Loucy (cell line): ENCODE data around the gene UQCR11.
"Not testable (repeated sequence)": the region's sequence is repeated elsewhere in the genome, so short reads cannot be mapped to it uniquely, and the experiment has no call there.

ENCODE experiments used
- H2AFZ ChIP-seq: fragments of 200-600 bp; sonication (generic); 2 replicates; pipeline ENCODE4 v1.6.0; 2016; ENCODE audit warnings: antibody characterized with exemption, mild to moderate bottlenecking, low read length, moderate library complexity
- H3F3A ChIP-seq: fragments of 200-600 bp; 2 replicates; pipeline ENCODE4 v1.6.0; 2016; ENCODE audit warnings: antibody characterized with exemption, low read depth, mild to moderate bottlenecking
- H3K27me3 ChIP-seq: fragments of 200-600 bp; sonication (generic); 2 replicates; pipeline ENCODE4 v1.6.1; 2014; ENCODE audit warnings: low read length, mild to moderate bottlenecking; ENCODE audit not compliant: insufficient read depth, poor library complexity, severe bottlenecking
- H3K36me3 ChIP-seq: fragments of 200-600 bp; sonication (generic); 2 replicates; pipeline ENCODE4 v1.6.1; 2016; ENCODE audit warnings: low read length; ENCODE audit not compliant: insufficient read depth
- H3K4me1 ChIP-seq: fragments of 200-600 bp; sonication (generic); 2 replicates; pipeline ENCODE4 v1.5.1; 2014; ENCODE audit warnings: low read length, mild to moderate bottlenecking; ENCODE audit not compliant: insufficient read depth, poor library complexity, severe bottlenecking
- H3K4me2 ChIP-seq: fragments of 200-600 bp; sonication (generic); 2 replicates; pipeline ENCODE4 v1.6.0; 2014; ENCODE audit warnings: antibody characterized with exemption, low read length, low read depth, mild to moderate bottlenecking; ENCODE audit not compliant: poor library complexity, severe bottlenecking
- H3K4me3 ChIP-seq: fragments of 200-600 bp; sonication (generic); 2 replicates; pipeline ENCODE4 v1.5.1; 2014; ENCODE audit warnings: low read length, mild to moderate bottlenecking, mixed read lengths; ENCODE audit not compliant: poor library complexity, severe bottlenecking
- H3K79me2 ChIP-seq: fragments of 200-600 bp; sonication (generic); 2 replicates; pipeline ENCODE4 v1.6.1; 2014; ENCODE audit warnings: low read length; ENCODE audit not compliant: insufficient read depth
- H3K9ac ChIP-seq: fragments of 200-600 bp; sonication (generic); 2 replicates; pipeline ENCODE4 v1.6.0; 2014; ENCODE audit warnings: mild to moderate bottlenecking, low read depth, low read length, moderate library complexity; ENCODE audit not compliant: poor library complexity, severe bottlenecking
- H3K9me2 ChIP-seq: fragments of 200-600 bp; sonication (generic); replicated peaks from 2 replicates; pipeline ENCODE4 v1.6.1; 2016; ENCODE audit warnings: low read depth, low read length, mixed read lengths
- H3K9me3 ChIP-seq: fragments of 200-600 bp; sonication (generic); 2 replicates; pipeline ENCODE4 v1.6.1; 2014; ENCODE audit warnings: mild to moderate bottlenecking, antibody characterized with exemption, low read length, low read depth; ENCODE audit not compliant: insufficient read depth
- H4K20me1 ChIP-seq: fragments of 200-600 bp; sonication (generic); 2 replicates; pipeline ENCODE4 v1.6.0; 2014; ENCODE audit warnings: antibody characterized with exemption, low read length, mild to moderate bottlenecking; ENCODE audit not compliant: insufficient read depth, poor library complexity, severe bottlenecking
- CTCF ChIP-seq: fragments of 200-600 bp; sonication (generic); conservative IDR thresholded peaks from 2 replicates; pipeline ENCODE4 v1.5.1; 2014; ENCODE audit warnings: mild to moderate bottlenecking, antibody characterized with exemption, low read length
- EZH2phosphoT487 ChIP-seq: fragments of 200-600 bp; IDR thresholded peaks from 2 replicates; pipeline ENCODE4 v1.6.1; 2018; ENCODE audit warnings: antibody characterized with exemption, mild to moderate bottlenecking, moderate library complexity, borderline replicate concordance

Gene UQCR11

GRCh38 chr19:1645299-1645698 lies 40.0 kb upstream of the UQCR11 start:
- Histone ChIP-seq H3K36me3 (peaks cover 66% of the 10 kb centered on the region; the same call in 1 of the 2 replicates), H3K27me3 (no peaks in the 10 kb centered on the region), H3K9me2 (no peaks in the 10 kb centered on the region), H3K4me2 (no peak overlapping the region), H2AFZ (no peak overlapping the region), H3K9me3 (no peaks in the 10 kb centered on the region), H3K4me1 (peaks cover 14% of the 10 kb centered on the region), H3K79me2 (peaks cover 88% of the 10 kb centered on the region), H3K4me3 (no peak overlapping the region), H4K20me1 (peaks cover 81% of the 10 kb centered on the region), H3K9ac (no peak overlapping the region), H3F3A (no peaks in the 10 kb centered on the region)
- TF ChIP-seq CTCF, result no peak
- no peak for TF ChIP-seq EZH2phosphoT487

- TF ChIP-seq EZH2phosphoT487, result no peak
- no peak for TF ChIP-seq CTCF
- H3K36me3 ChIP-seq, result peaks cover 69% of the 10 kb centered on the region; the same call in 1 of the 2 replicates
Observed at GRCh38 chr19:1644070-1644469, 38.8 kb upstream of the UQCR11 start.

GRCh38 chr19:1640893-1641448 lies 35.7 kb upstream of the UQCR11 start:
- not testable (repeated sequence) for H3K9me2 ChIP-seq, H3K4me3 ChIP-seq, H3K4me2 ChIP-seq, H3K4me1 ChIP-seq, H3K27me3 ChIP-seq, H3K9me3 ChIP-seq, H3F3A ChIP-seq, H3K9ac ChIP-seq, H2AFZ ChIP-seq
- peaks cover 64% of the 10 kb centered on the region; the same call in 1 of the 2 replicates for H3K36me3 ChIP-seq
- peaks cover 89% of the 10 kb centered on the region for H3K79me2 ChIP-seq
- H4K20me1 ChIP-seq, result peaks cover 77% of the 10 kb centered on the region

More at GRCh38 chr19:1644070-1644469, 38.8 kb upstream of the UQCR11 start:
- Histone ChIP-seq H4K20me1 (peaks cover 81% of the 10 kb centered on the region), H3K27me3 (no peaks in the 10 kb centered on the region), H3K9ac (no peak overlapping the region), H3K4me2 (no peak overlapping the region), H3K79me2 (peaks cover 88% of the 10 kb centered on the region), H3F3A (no peaks in the 10 kb centered on the region), H3K9me2 (no peaks in the 10 kb centered on the region), H3K4me1 (peaks cover 3% of the 10 kb centered on the region), H3K4me3 (no peak overlapping the region), H3K9me3 (no peaks in the 10 kb centered on the region), H2AFZ (no peak overlapping the region)
